MM.1S (cell line): ENCODE data around the gene ADNP.

Experiments used
- DNase-seq: peaks from one replicate; pipeline ENCODE4 v3.0.0-alpha.2; 2015
- H2AFZ ChIP-seq: fragments of 300-600 bp; sonication (generic); 2 replicates; pipeline ENCODE4 v1.6.0; 2016; ENCODE audit warnings: antibody characterized with exemption, low read length
- H3F3A ChIP-seq: fragments of 300-600 bp; sonication (generic); 2 replicates; pipeline ENCODE4 v1.6.1; 2016; ENCODE audit warnings: mild to moderate bottlenecking, antibody characterized with exemption, low read length, moderate library complexity, mixed read lengths; ENCODE audit not compliant: insufficient read depth
- H3K27ac ChIP-seq: fragments of 300-600 bp; sonication (generic); 2 replicates; pipeline ENCODE4 v1.5.1; 2016; ENCODE audit warnings: mild to moderate bottlenecking, low read length
- H3K27me3 ChIP-seq: fragments of 300-600 bp; sonication (generic); replicated peaks from 2 replicates; pipeline ENCODE4 v1.6.0; 2016; ENCODE audit warnings: low read length; ENCODE audit not compliant: insufficient read depth
- H3K36me3 ChIP-seq: fragments of 300-600 bp; sonication (generic); replicated peaks from 2 replicates; pipeline ENCODE4 v1.6.1; 2016; ENCODE audit warnings: mild to moderate bottlenecking, low read length, mixed read lengths; ENCODE audit not compliant: insufficient read depth
- H3K4me1 ChIP-seq: fragments of 300-600 bp; sonication (generic); 2 replicates; pipeline ENCODE4 v1.6.1; 2016; ENCODE audit warnings: low read length, mixed read lengths
- H3K4me2 ChIP-seq: fragments of 300-600 bp; sonication (generic); 2 replicates; pipeline ENCODE4 v1.6.0; 2016; ENCODE audit warnings: low read depth, low read length
- H3K4me3 ChIP-seq: fragments of 300-600 bp; sonication (generic); 2 replicates; pipeline ENCODE4 v1.5.1; 2016; ENCODE audit warnings: low read length, mixed read lengths
- H3K79me2 ChIP-seq: fragments of 300-600 bp; sonication (generic); 2 replicates; pipeline ENCODE4 v1.6.1; 2016; ENCODE audit warnings: mixed run types, low read length, mixed read lengths
- H3K9ac ChIP-seq: fragments of 300-600 bp; sonication (generic); 2 replicates; pipeline ENCODE4 v1.6.1; 2016; ENCODE audit warnings: low read length, mixed read lengths
- H3K9me2 ChIP-seq: fragments of 300-600 bp; sonication (generic); replicated peaks from 2 replicates; pipeline ENCODE4 v1.6.1; 2016; ENCODE audit warnings: mild to moderate bottlenecking, low read length, mixed read lengths; ENCODE audit not compliant: insufficient read depth
- H3K9me3 ChIP-seq: fragments of 300-600 bp; sonication (generic); replicated peaks from 2 replicates; pipeline ENCODE4 v1.6.1; 2016; ENCODE audit warnings: mild to moderate bottlenecking, low read length, mixed read lengths; ENCODE audit not compliant: insufficient read depth
- H4K20me1 ChIP-seq: fragments of 300-600 bp; sonication (generic); 2 replicates; pipeline ENCODE4 v1.6.1; 2016; ENCODE audit warnings: mild to moderate bottlenecking, low read length, moderate library complexity, mixed read lengths; ENCODE audit not compliant: insufficient read depth
- CTCF ChIP-seq: fragments of 300-600 bp; sonication (generic); IDR thresholded peaks from 2 replicates; pipeline ENCODE4 v1.5.1; 2016; ENCODE audit warnings: antibody characterized with exemption, low read length, mixed read lengths
- EZH2 ChIP-seq: fragments of 300-600 bp; sonication (generic); optimal IDR thresholded peaks from 2 replicates; pipeline ENCODE3; 2017; ENCODE audit warnings: low read depth, mild to moderate bottlenecking, antibody characterized with exemption, low read length, mixed read lengths
- EZH2phosphoT487 ChIP-seq: fragments of 300-600 bp; sonication (generic); IDR thresholded peaks from 2 replicates; pipeline ENCODE4 v1.6.1; 2018; ENCODE audit warnings: antibody characterized with exemption, low read length

ADNP gene

DNA sequence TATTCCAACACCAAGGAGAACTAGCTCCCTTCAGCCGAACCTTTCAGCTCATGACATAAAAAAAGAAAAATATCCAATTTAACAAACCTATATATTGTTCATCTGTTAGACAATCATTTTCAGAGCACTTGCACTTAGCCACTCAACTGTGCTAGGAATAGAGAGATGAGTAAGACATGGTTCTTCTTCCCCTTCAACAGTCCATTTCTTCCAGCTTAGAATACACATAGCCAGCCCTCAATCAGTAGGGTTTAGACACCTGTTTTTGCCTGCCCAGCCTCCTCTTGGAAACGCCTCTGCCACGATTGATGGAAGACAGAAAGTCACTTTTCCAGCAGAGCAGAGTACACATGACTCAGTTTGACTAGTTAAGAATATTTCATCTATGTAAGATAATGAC, 21.8 kb downstream of the ADNP start:
- 0 out of 2 replicates have a peak, but pooled peaks cover 8% of the 10 kb centered on the region for H3K36me3 ChIP-seq
- no peaks in the 10 kb centered on the region for H3K27me3 ChIP-seq
- no peak overlapping the region for H2AFZ ChIP-seq
- H3K27ac ChIP-seq, result no peak overlapping the region
- H3K9me2 ChIP-seq, result no peaks in the 10 kb centered on the region
- H3F3A ChIP-seq, result peaks cover 31% of the 10 kb centered on the region
- no peak overlapping the region for H3K4me2 ChIP-seq
- H3K4me1 ChIP-seq, result peaks cover 21% of the 10 kb centered on the region
- H3K79me2 ChIP-seq, result peaks cover 98% of the 10 kb centered on the region
- H3K9me3 ChIP-seq, result no peaks in the 10 kb centered on the region
- TF ChIP-seq EZH2 (no peak), EZH2phosphoT487 (no peak), CTCF (no peak)
- no peak overlapping the region for H3K4me3 ChIP-seq
- no peak overlapping the region for H3K9ac ChIP-seq
- DNase-seq, result no peak
- peaks cover 80% of the 10 kb centered on the region for H4K20me1 ChIP-seq

GRCh38 chr20:50904067-50904570, 27.1 kb downstream of the ADNP start:
- Histone ChIP-seq H2AFZ (no peak overlapping the region), H4K20me1 (peaks cover 54% of the 10 kb centered on the region), H3K36me3 (peaks cover 16% of the 10 kb centered on the region), H3K4me2 (no peak overlapping the region), H3F3A (peaks cover 3% of the 10 kb centered on the region; the same call in 1 of the 2 replicates), H3K79me2 (peaks cover 98% of the 10 kb centered on the region), H3K9me3 (no peaks in the 10 kb centered on the region), H3K4me3 (no peak overlapping the region), H3K9me2 (no peaks in the 10 kb centered on the region), H3K4me1 (no peaks in the 10 kb centered on the region), H3K27me3 (no peaks in the 10 kb centered on the region), H3K9ac (no peak overlapping the region), H3K27ac (no peak overlapping the region)
- no peak for TF ChIP-seq CTCF
- TF ChIP-seq EZH2, result no peak
- no peak for TF ChIP-seq EZH2phosphoT487
- no peak for DNase-seq

GRCh38 chr20:50903353-50904051, 27.7 kb downstream of the ADNP start:
- no peaks in the 10 kb centered on the region for H3K9me2 ChIP-seq
- peaks cover 50% of the 10 kb centered on the region for H4K20me1 ChIP-seq
- H3K27ac ChIP-seq, result no peak overlapping the region

More at GRCh38 chr20:50903353-50904051, 27.7 kb downstream of the ADNP start:
- Histone ChIP-seq H3K79me2 (peaks cover 96% of the 10 kb centered on the region), H2AFZ (no peak overlapping the region), H3F3A (peaks cover 3% of the 10 kb centered on the region; the same call in 1 of the 2 replicates), H3K9ac (no peak overlapping the region), H3K4me3 (no peak overlapping the region), H3K27me3 (no peaks in the 10 kb centered on the region), H3K4me1 (no peaks in the 10 kb centered on the region), H3K9me3 (no peaks in the 10 kb centered on the region), H3K36me3 (peaks cover 19% of the 10 kb centered on the region), H3K4me2 (no peak overlapping the region)
- DNase-seq, result no peak
- TF ChIP-seq CTCF (no peak), EZH2 (no peak), EZH2phosphoT487 (no peak)
